HG03175 (cell line): ENCODE measurements around the gene RHEB.
A peak's percentile ranks its signal among the peaks of the same experiment; 100 is the strongest.

ENCODE experiments used
- ATAC-seq: cut with Tn5 transposase; IDR thresholded peaks from one replicate; pipeline ENCODE4 v1.9.1; 2021; ENCODE audit warnings: mild to moderate bottlenecking, moderate library complexity; ENCODE audit not compliant: unreplicated experiment

Gene RHEB

DNA sequence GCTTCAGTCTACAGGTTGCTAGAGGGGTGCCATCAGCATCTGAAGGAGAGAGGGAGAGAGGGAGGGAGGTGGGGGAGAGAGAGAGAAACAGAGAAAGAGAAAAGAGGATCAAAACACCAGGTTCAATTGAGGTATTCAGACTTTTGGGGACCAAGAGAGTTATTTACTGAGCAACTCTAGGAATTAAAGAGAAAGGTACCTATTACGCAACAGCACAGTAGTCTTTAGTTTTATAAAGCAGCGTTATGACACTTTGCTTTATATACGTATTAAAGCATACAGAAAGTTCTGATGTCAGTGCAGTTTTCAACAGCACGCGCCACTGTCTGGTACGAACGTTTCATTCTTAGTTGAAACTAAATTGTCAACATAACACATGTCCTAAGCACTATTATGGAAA lies 41.8 kb downstream of the RHEB start:
- ATAC-seq: no peak

GRCh38 chr7:151472644-151473380 lies 46.9 kb downstream of the RHEB start:
- ATAC-seq: peak; percentile 19

DNA sequence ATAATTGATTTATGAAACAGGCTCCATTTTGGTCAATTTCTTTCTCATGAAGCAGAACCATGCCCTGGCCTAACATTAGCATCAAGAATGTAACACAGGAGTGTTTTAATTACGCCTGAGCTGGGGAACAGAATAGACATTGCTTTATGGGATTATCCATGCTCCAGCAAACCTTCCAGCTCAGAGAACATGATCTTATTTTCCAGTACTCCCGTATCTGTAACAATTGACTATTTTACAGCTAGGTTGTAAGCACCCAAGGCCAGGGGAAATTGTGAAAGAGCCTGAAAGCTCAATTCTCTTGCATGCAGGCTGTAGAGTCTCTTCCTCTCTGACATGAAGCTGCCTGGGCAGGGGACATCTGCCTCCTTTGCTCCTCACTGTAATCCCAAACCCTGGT lies 49.0 kb downstream of the RHEB start:
- no peak for ATAC-seq

DNA sequence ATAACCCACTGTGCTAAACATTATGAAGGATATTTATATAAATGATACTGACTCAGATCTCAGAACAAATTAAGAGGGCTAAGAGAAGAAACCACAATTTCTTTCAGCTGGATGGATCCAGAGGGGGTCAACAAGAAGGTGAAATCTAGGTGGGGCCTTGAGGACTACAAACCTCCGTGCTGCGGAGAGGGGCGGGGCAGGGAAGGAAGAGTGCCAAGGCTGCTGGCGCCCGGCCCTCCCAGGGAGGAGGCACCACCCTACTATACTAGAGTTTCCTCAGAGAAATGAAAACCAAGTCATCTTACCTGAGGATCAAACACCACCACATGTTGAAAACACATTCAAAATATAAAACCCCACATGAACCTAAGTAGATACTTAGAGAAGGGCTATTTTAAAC lies 50.4 kb downstream of the RHEB start:
- ATAC-seq: no peak

- ATAC-seq: no peak
Observed at GRCh38 chr7:151468217-151469018, 51.3 kb downstream of the RHEB start.

GRCh38 chr7:151465169-151465568 lies 54.5 kb downstream of the RHEB start:
- no peak for ATAC-seq

DNA sequence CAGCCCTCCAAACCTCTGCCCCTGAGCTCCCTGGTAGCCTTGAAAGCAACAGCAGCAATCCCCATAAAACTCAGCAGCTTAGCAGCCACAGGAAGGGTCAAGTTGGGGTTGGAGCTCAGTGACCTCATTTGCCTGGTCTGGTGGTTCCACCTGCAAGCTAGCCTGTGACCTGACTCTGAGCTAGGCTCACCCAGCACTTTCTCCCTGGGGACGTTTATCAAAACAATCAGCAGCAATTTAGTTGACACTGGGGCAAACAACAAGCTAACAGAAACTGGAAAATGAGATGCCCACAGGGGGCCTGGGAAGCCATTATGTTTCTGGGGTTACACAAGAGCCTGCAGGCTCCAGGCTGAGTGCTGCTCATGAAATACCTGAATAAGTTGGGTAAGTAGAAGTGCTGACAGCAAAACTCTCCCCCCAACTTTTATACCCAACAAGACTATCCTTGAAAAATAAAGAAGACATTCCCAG lies 57.4 kb downstream of the RHEB start:
- ATAC-seq: no peak

DNA sequence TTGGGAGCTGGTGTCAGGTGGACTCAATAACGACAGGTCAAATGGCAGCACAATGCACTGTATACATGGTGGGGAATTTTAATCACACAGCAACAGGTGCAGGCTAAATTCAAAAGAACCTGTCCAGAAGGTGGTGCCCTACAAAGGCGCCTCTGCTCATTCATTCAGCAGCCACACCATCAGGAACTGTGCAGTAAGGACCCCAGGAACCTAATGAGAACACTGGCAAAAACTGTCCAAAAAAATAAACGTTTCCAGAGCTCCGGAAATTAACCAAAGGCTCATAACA lies 57.8 kb downstream of the RHEB start:
- ATAC-seq: no peak

DNA sequence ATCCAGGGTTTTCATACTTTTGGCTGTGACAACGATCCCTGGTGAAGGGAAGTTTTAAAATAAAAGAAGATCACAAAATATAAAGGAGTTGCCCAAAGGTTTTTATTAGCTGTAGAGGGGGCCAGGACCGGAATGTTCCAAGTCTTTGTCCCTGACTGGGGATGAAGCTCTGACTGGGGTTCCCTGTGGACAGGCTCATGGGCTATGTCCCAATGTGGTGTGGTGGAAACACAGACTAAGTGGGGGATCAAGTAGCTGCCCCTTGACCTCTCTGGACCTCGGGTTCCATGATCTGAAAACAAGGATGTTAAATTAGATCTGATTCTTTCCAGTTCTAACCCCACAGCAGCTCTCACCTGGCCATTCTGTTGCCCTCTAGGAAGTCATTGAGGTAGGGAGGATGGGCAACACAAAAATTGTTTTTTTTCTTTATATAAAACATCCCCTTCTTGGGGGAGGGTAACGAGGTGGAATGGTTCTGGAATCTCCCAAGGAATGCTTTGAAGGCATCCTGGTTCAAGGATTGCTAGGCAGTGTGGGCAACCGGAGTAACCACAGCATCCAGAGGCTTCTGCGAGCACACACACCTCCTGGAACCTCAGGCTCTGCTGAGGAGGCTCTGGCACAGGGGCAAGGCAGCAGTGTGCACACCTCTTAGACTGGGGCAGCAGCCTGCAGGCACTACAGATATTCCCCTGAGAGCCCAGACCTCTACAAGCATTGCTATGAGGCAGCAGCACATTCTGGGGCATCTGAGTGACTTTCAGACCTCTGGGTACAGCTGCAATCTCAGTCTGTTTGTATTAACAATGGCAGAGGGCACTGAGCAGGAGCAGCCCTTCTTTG lies 58.4 kb downstream of the RHEB start:
- ATAC-seq: no peak

DNA sequence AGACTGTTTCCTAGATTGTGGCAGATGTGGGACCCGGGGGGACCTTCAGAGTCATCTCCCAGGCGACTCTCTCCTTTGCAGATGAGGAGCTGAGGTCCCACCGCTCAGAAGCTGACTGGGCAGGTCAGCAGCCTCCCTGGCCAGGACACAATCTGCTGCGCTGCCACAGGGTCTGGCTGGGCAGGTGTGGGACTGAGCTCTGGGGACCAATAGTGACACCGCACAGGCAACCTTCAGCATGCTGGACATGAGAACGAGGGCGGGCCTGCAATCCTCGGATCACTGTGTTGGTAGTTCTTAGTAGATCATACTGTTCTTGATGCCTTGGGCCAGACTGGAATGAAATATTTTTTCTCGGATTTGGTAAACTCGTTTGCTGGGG lies 59.2 kb downstream of the RHEB start:
- no peak for ATAC-seq

GRCh38 chr7:151459726-151460473 lies 59.8 kb downstream of the RHEB start:
- no peak for ATAC-seq

- ATAC-seq: no peak
Observed at GRCh38 chr7:151457534-151457933, 62.2 kb downstream of the RHEB start.

DNA sequence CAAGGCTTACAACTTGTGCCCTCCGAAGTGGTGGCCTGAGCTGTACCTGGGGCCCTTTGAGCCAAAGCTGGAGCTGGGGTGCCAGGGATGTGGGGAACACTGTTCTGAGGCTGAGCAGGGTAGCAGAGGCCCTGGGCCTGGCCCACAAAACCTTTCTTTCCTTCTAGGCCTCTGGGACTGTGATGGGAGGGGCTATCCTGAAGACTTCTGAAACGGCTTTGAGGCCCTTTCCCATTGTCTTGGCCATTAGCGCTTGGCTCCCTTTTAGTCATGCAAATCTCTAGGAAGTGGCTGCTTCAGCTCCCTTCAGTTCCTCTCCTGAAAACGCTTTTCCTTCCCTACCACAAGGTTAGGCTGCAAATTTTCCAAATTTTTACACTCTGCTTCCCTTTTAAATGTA lies 62.9 kb downstream of the RHEB start:
- ATAC-seq: no peak

- ATAC-seq: no peak
Observed at GRCh38 chr7:151456276-151456675, 63.4 kb downstream of the RHEB start.

DNA sequence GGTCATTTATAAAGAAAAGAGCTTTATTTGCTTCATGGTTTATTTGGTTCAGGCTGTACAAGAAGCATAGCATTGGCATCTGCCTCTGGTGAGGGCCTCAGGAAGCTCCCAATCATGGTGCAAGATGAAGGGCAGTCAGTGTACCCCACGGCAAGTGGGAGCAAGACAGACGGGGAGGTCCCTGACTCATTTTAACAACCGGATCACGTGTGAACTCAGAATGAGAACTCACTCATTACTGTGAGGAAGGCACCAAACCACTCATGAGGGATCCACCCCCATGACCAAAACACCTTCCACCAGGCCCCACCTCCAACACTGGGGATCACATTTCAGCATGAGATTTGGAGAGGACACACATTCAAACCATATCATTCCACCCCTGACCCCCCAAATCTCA lies 64.0 kb downstream of the RHEB start:
- no peak for ATAC-seq

- ATAC-seq: no peak
Observed at GRCh38 chr7:151454932-151455530, 64.7 kb downstream of the RHEB start.

GRCh38 chr7:151454305-151454704 lies 65.4 kb downstream of the RHEB start:
- no peak for ATAC-seq

- no peak for ATAC-seq
Observed at GRCh38 chr7:151453326-151453791, 66.3 kb downstream of the RHEB start.

DNA sequence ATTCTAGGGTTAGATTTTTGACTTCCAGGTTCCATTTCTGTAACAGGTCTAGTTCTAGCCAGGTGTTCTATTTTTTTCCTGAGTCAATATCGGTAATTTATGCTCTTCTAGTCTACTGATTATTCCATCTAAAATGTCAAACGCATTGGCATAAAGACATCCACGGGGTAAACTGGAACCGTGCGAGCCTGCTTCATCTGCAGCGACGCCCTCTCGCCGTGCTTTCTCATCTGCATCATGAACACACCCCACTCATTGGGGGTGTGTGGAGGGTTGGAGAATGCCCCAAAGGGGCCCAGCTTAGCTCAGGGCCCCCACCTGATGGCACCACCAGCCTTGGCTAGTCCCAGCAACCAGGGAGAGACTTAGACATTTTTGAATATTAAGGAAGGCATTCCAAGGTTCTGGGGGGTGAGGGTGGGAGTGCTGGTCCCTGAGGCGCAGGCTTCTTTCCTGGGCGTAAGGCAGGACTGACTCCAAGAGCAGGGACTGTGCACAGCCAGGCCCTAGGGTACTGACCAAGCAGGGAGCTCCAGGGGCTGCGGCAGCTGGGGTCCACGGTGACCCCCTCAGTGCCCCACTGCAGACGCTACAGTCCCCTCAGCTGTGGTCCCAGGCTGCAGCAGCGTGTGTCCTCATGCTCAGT lies 66.9 kb downstream of the RHEB start:
- no peak for ATAC-seq
